HG02678 (cell line): Measurements from ENCODE around the gene OLFML2A.
"Not testable (repeated sequence)": the region's sequence is repeated elsewhere in the genome, so short reads cannot be mapped to it uniquely, and the experiment has no call there.

ENCODE experiments used
- ATAC-seq: cut with Tn5 transposase; IDR thresholded peaks from one replicate; pipeline ENCODE4 v1.9.1; 2021; ENCODE audit warnings: mild to moderate bottlenecking, moderate library complexity; ENCODE audit not compliant: unreplicated experiment

OLFML2A gene

DNA sequence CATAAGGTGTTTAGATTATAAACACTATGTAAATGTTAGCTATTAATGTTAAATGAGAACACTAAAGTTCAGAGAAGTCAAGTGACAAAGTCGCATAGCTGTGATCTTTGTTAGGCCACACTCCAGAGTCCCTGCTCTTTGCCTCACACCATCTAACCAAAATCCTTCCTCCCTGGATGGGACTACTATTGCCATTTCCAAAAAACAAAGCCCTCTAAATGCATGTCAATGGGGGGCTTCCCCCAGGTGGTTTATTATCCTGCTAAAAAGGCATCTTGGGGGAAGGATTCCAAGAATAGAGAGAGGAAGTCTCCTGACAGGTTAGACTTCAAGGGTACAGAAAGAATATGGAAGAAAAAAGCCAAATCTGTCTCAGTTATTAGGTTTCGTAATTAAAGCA lies 16.2 kb upstream of the OLFML2A start:
- no peak for ATAC-seq

GRCh38 chr9:124761196-124761595 lies 15.7 kb upstream of the OLFML2A start:
- ATAC-seq = no peak

GRCh38 chr9:124761710-124762109 lies 15.2 kb upstream of the OLFML2A start:
- no peak for ATAC-seq

DNA sequence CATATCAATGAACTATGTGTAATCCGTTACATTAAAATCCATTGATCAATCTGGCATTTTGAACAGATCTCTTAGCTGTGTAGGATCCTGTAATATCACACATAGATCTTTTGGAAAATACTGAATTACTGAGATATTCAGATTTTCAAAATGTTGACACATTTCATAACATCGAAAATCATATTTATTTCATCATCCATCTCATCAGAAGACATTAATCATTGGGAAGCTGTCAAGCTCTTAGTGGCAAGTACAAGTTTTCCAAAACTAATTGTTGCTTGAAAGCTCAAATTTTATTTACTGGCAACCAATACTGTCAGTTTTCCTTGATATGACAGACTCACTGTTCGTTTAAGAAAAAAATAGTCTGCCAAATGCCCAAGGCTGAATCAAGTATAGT lies 14.3 kb upstream of the OLFML2A start:
- no peak for ATAC-seq

DNA sequence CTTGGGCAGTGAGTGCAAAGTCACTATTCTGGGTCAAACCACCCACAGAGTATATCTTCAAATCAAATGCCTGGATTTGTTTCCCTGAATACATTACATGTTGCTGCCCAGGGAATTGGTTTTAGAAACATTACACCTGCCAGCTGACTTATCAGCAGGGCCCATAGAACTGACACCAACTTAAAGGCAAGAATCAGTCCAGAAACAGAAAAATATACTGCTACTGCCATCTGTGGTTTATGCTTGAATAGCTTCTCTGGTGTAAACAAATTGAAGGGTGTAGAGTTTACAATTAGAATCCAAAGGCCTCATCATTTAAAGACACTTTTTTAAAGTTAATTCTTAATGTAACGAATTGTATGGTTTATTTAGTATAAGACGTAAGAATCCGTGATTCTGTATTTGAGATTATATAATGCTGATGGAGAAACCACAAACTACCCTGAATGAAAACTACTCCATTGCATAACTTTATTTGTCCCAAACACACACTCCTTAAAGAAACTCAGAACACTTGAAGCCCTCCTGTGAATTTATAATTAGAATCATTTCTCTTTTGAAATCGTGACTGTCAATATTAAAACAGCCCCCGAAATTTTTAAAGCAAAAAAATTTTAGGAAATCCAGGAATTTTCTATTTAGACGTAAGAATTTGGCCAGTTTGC lies 12.0 kb upstream of the OLFML2A start:
- ATAC-seq = no peak

- ATAC-seq = no peak
Measured at GRCh38 chr9:124765439-124765835, 11.5 kb upstream of the OLFML2A start.

GRCh38 chr9:124766326-124766725 lies 10.6 kb upstream of the OLFML2A start:
- no peak for ATAC-seq

- ATAC-seq = no peak
Measured at GRCh38 chr9:124766815-124767554, 9.9 kb upstream of the OLFML2A start.

DNA sequence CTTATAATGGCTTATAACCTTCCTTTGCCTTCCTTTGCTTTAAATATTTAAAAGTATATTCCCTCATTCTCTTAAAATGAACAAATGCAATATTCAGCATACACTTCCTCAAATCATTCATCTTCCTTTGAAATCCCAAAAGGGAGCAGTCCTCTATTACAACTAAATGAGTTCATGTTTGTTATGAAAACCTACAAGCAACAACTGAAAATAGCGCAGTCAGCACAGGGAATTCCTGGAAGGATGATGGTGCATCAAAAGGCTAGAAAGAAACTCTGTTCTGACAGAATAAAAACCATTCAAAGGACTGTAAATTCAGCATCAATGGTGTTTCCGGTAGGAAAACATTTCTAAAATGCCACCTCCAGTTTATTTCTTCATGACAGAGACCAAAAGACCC lies 9.1 kb upstream of the OLFML2A start:
- ATAC-seq = no peak

DNA sequence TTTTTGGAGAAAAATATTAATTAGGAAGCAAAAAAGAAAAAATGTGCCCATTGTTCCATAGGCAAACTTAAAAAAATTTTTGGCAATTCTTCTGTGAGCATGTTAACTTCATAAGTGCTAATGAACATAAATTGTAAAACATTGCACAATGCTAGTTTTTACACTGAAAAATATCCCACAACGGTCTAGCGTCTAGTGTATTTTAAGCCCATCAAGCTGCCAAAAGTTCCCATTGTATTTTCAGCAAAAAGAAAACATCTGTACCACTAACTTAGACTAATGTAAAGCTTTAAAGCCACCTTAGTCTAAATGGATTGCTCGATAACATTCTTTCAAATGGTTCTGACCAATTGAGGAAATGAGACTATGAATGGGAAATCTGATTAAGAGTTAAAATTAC lies 8.6 kb upstream of the OLFML2A start:
- ATAC-seq = no peak

DNA sequence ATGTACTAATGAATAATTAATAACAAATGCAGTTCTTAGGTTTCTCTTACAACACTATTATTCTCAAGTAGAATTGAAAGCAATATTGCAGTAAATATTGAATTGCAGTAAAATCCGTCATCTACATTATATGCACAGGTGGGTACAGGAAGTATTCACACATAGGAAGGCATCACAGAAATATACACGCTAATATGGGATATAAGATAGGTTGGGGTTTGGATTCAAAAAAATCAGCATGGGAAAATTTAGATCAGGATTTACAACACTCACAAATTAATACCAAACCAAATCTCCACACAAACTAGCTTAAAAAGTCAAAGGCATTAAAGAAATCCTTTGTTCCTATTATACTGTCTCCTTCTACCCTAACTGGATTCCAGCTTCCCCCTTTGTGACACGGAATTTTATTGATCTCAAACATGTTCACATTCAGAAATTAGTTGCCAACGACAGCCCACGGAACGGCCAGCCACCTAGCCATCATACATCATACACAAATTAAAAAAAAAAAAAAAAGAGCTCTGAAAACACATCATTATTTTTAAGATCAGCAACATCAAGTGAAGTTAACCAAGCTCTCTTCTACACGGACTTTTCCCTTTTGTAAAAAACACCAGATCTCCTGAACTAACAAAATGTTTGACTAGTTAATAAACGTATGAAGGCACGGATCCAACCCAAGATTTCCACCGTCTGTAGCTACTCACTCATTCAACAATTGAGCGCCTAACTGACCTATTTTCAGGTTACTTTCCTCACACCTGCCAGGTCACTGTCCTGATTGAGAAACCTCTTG lies 8.0 kb upstream of the OLFML2A start:
- no peak for ATAC-seq

- no peak for ATAC-seq
Measured at GRCh38 chr9:124769549-124770358, 7.2 kb upstream of the OLFML2A start.

- ATAC-seq = no peak
Measured at GRCh38 chr9:124770359-124771020, 6.4 kb upstream of the OLFML2A start.

DNA sequence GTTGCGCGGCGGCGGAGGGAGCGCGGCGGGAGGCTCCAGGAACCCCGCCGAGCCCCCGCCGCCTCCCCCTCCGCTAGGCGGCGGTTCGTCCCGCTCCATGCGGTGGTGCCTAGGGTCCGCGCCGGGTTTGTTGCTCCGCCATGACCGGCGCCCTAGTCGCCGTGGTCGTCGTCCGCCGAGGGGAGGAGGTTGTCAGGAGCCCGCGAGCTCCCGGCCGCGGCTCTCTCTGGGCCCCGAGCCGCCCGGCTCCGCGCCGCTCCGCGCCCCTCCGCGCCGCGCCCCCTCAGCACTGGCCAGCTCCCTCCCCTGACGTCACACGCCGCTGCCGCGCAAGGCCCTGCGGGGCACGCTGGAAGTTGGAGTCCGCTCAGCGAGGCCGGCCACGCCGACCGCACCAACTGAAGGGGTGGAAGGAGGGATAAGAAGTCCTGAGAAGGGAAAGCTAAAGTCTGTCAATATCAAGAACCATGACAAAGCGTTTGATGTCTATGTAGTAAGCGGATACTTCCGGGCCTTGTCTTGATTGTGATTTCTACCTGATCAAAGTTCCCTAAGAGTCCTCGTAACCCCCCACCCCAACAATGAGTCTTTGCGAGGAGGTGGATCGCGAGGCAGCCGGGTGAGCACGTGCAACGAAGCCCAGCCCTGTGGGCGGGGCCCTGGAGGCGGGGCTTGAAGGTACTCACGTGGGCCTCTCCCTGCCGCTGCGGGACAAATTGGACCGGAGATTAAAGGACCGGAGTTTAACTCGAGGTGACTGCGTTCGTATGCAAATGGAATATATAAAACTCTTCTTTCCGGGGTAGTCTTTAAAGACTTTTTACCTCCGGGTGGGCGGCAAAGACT lies 5.7 kb upstream of the OLFML2A start, which contains the start of gene NR6A1:
NR6A1 (minus strand) TSS at position 291 of the 846 bp plus-strand sequence.
- peak; percentile 89 for ATAC-seq

- no peak for ATAC-seq
Measured at GRCh38 chr9:124771867-124772679, 4.9 kb upstream of the OLFML2A start.

- ATAC-seq = not testable (repeated sequence)
Measured at GRCh38 chr9:124772877-124773276, 4.1 kb upstream of the OLFML2A start.

- ATAC-seq = no peak
Measured at GRCh38 chr9:124773473-124774128, 3.3 kb upstream of the OLFML2A start.
